H7 (cell line): ENCODE measurements around the gene NEU2. TPM values are rescaled to one million over a fixed set of nuclear protein-coding genes. Genes with fewer than 3 reads are reported as not detected.
"Not testable (repeated sequence)": the region's sequence is repeated elsewhere in the genome, so short reads cannot be mapped to it uniquely, and the experiment has no call there.

ENCODE experiments used
- DNase-seq: peaks from one replicate; pipeline ENCODE4 v3.0.0; 2012
- H3K27me3 ChIP-seq: 2 replicates; pipeline ENCODE4 v1.6.0; 2011; ENCODE audit warnings: mild to moderate bottlenecking, low read length; ENCODE audit not compliant: control insufficient read depth, insufficient read depth
- H3K36me3 ChIP-seq: replicated peaks from 2 replicates; pipeline ENCODE4 v1.5.1; 2011; ENCODE audit warnings: low read length; ENCODE audit not compliant: control insufficient read depth, insufficient read depth
- H3K4me3 ChIP-seq: 2 replicates; pipeline ENCODE4 v1.5.1; 2011; ENCODE audit warnings: low read depth, mild to moderate bottlenecking, control low read depth, low read length, moderate library complexity; ENCODE audit not compliant: insufficient read depth
- total RNA-seq: library from RNA; depleted of rRNA; stranded (reverse); fragments of >200 nt; shearing (Covaris generic); gene quantifications from 2 replicates; pipeline ENCODE4 v1.2.3, GENCODE V29; 2014

Gene NEU2
- total RNA-seq, 1 experiment from 2014 or later = not detected

GRCh38 chr2:233063976-233064411 is 31.5 kb downstream of the NEU2 start:
- Histone ChIP-seq H3K27me3 (no peaks in the 10 kb centered on the region), H3K36me3 (no peaks in the 10 kb centered on the region), H3K4me3 (no peak overlapping the region)
- DNase-seq = no peak

- no peak overlapping the region for H3K4me3 ChIP-seq
- DNase-seq = no peak
- no peaks in the 10 kb centered on the region for H3K27me3 ChIP-seq
- no peaks in the 10 kb centered on the region for H3K36me3 ChIP-seq
These were observed 32.2 kb downstream of the NEU2 start for GRCh38 chr2:233064530-233065199.

GRCh38 chr2:233065200-233065589 is 32.7 kb downstream of the NEU2 start:
- not testable (repeated sequence) for DNase-seq, H3K27me3 ChIP-seq, H3K4me3 ChIP-seq, H3K36me3 ChIP-seq

- no peak for DNase-seq
- no peaks in the 10 kb centered on the region for H3K36me3 ChIP-seq
- H3K4me3 ChIP-seq = no peak overlapping the region
- no peaks in the 10 kb centered on the region for H3K27me3 ChIP-seq
These were observed 33.5 kb downstream of the NEU2 start for GRCh38 chr2:233065954-233066470.

- H3K4me3 ChIP-seq = no peak overlapping the region
- H3K27me3 ChIP-seq = no peaks in the 10 kb centered on the region
- H3K36me3 ChIP-seq = no peaks in the 10 kb centered on the region
- DNase-seq = no peak
These were observed 36.4 kb downstream of the NEU2 start for GRCh38 chr2:233068762-233069418.

GRCh38 chr2:233072838-233073237 is 40.4 kb downstream of the NEU2 start:
- Histone ChIP-seq H3K36me3 (no peaks in the 10 kb centered on the region), H3K27me3 (no peaks in the 10 kb centered on the region), H3K4me3 (no peak overlapping the region)
- DNase-seq = peak; percentile 60

- H3K27me3 ChIP-seq = no peaks in the 10 kb centered on the region
- DNase-seq = no peak
- no peaks in the 10 kb centered on the region for H3K36me3 ChIP-seq
- H3K4me3 ChIP-seq = no peak overlapping the region
These were observed 41.6 kb downstream of the NEU2 start for GRCh38 chr2:233074106-233074505.

GRCh38 chr2:233075141-233075965 is 42.9 kb downstream of the NEU2 start:
- no peak for DNase-seq
- Histone ChIP-seq H3K27me3 (no peaks in the 10 kb centered on the region), H3K36me3 (no peaks in the 10 kb centered on the region)

GRCh38 chr2:233075966-233076339 is 43.5 kb downstream of the NEU2 start:
- peak; percentile 73 for DNase-seq
- no peaks in the 10 kb centered on the region for H3K36me3 ChIP-seq
- H3K4me3 ChIP-seq = no peak overlapping the region
- no peaks in the 10 kb centered on the region for H3K27me3 ChIP-seq

More at GRCh38 chr2:233075141-233075965, 42.9 kb downstream of the NEU2 start:
- H3K4me3 ChIP-seq = no peak overlapping the region

GRCh38 chr2:233076749-233077148 is 44.3 kb downstream of the NEU2 start:
- H3K4me3 ChIP-seq = no peak overlapping the region
- no peaks in the 10 kb centered on the region for H3K36me3 ChIP-seq
- no peak for DNase-seq
- no peaks in the 10 kb centered on the region for H3K27me3 ChIP-seq

- no peak for DNase-seq
- Histone ChIP-seq H3K4me3 (no peak overlapping the region), H3K27me3 (no peaks in the 10 kb centered on the region), H3K36me3 (no peaks in the 10 kb centered on the region; the same call in 1 of the 2 replicates)
These were observed 47.0 kb downstream of the NEU2 start for GRCh38 chr2:233079473-233079877.

GRCh38 chr2:233079953-233080835 is 47.7 kb downstream of the NEU2 start:
- Histone ChIP-seq H3K27me3 (no peaks in the 10 kb centered on the region), H3K4me3 (no peak overlapping the region), H3K36me3 (no peaks in the 10 kb centered on the region; the same call in 1 of the 2 replicates)
- no peak for DNase-seq

GRCh38 chr2:233080836-233081229 is 48.4 kb downstream of the NEU2 start:
- no peak for DNase-seq
- H3K4me3 ChIP-seq = no peak overlapping the region
- no peaks in the 10 kb centered on the region for H3K27me3 ChIP-seq
- no peaks in the 10 kb centered on the region; the same call in 1 of the 2 replicates for H3K36me3 ChIP-seq

- no peak for DNase-seq
- H3K4me3 ChIP-seq = no peak overlapping the region
- no peaks in the 10 kb centered on the region; the same call in 1 of the 2 replicates for H3K36me3 ChIP-seq
- H3K27me3 ChIP-seq = no peaks in the 10 kb centered on the region
These were observed 48.8 kb downstream of the NEU2 start for GRCh38 chr2:233081232-233081730.
